Activated CD8-positive, alpha-beta memory T cell treated with anti-CD3 and anti-CD28 coated beads, Interleukin-2, amount 10 ng/mL, durations not matched to agents 7 days and 5 days (primary cell): ENCODE measurements around the gene CTCFL. TPM values are rescaled to one million over a fixed set of nuclear protein-coding genes. Genes with fewer than 3 reads are reported as not detected.

Experiments
- ATAC-seq: fragments of 150-1000 bp; cut with Tn5 transposase; one replicate; pipeline ENCODE4 v1.10.0; 2021; ENCODE audit warnings: moderate library complexity
- CTCF ChIA-PET: fragments of 350-600 bp; sonication (Branson Sonifier 250); formaldehyde crosslinking; loops from one replicate; lab custom pipeline; 2021; ENCODE audit warnings: antibody characterized with exemption; lab: Charles Lee
- DNase-seq: peaks from one replicate; pipeline ENCODE4 v3.0.0-alpha.2; 2020
- H3K27ac Mint-ChIP-seq: one replicate; pipeline ENCODE4 v1.8.0; 2021; ENCODE audit warnings: mild to moderate bottlenecking, mixed read lengths
- H3K27me3 Mint-ChIP-seq: one replicate; pipeline ENCODE4 v1.8.0; 2021; ENCODE audit warnings: mixed read lengths
- H3K36me3 Mint-ChIP-seq: one replicate; pipeline ENCODE4 v1.8.0; 2021; ENCODE audit warnings: mild to moderate bottlenecking, mixed read lengths
- H3K4me1 Mint-ChIP-seq: one replicate; pipeline ENCODE4 v1.8.0; 2021; ENCODE audit warnings: mixed read lengths
- H3K4me3 Mint-ChIP-seq: one replicate; pipeline ENCODE4 v1.8.0; 2021; ENCODE audit warnings: mild to moderate bottlenecking, moderate library complexity, mixed read lengths
- H3K9me3 Mint-ChIP-seq: one replicate; pipeline ENCODE4 v1.8.0; 2022; ENCODE audit warnings: low read depth, mixed read lengths
- total RNA-seq, 2 experiments: library from RNA; stranded (reverse); gene quantifications; one replicate each; pipeline ENCODE4 v1.2.3, GENCODE V29; 2021

CTCFL gene
- total RNA-seq, 2 experiments from 2014 or later, result not detected

GRCh38 chr20:57450931-57451330, 74.0 kb downstream of the CTCFL start:
- Mint-ChIP-seq H3K4me3 (no peak overlapping the region), H3K36me3 (no peaks in the 10 kb centered on the region), H3K27me3 (peaks cover 18% of the 10 kb centered on the region), H3K4me1 (peaks cover 26% of the 10 kb centered on the region), H3K9me3 (no peaks in the 10 kb centered on the region), H3K27ac (no peak overlapping the region)
- DNase-seq, result no peak
- CTCF ChIA-PET, result interaction anchor here (0.9 kb wide), 3 partner anchors 16 to 168 kb away, joined by 3 read pairs; no protein-coding TSS in a partner anchor
- no peak for ATAC-seq

GRCh38 chr20:57450419-57450818, 74.5 kb downstream of the CTCFL start:
- Mint-ChIP-seq H3K27ac (no peak overlapping the region), H3K9me3 (no peaks in the 10 kb centered on the region), H3K27me3 (peaks cover 21% of the 10 kb centered on the region), H3K4me1 (peaks cover 26% of the 10 kb centered on the region), H3K36me3 (no peaks in the 10 kb centered on the region), H3K4me3 (no peak overlapping the region)
- peak; percentile 55 for DNase-seq
- peak; percentile 32 for ATAC-seq
- CTCF ChIA-PET, result interaction anchor here (0.9 kb wide), 3 partner anchors 15 to 168 kb away, joined by 3 read pairs; no protein-coding TSS in a partner anchor

GRCh38 chr20:57449398-57450354, 75.3 kb downstream of the CTCFL start:
- no peaks in the 10 kb centered on the region for H3K9me3 Mint-ChIP-seq
- ATAC-seq (no peak), DNase-seq (no peak)
- no peaks in the 10 kb centered on the region for H3K36me3 Mint-ChIP-seq
- H3K27ac Mint-ChIP-seq, result no peak overlapping the region
- H3K4me3 Mint-ChIP-seq, result no peak overlapping the region
- peaks cover 22% of the 10 kb centered on the region for H3K27me3 Mint-ChIP-seq
- peaks cover 26% of the 10 kb centered on the region for H3K4me1 Mint-ChIP-seq
- CTCF ChIA-PET, result interaction anchor here (0.9 kb wide), 2 partner anchors 14 to 169 kb away, joined by 3 read pairs; no protein-coding TSS in a partner anchor

- no peaks in the 10 kb centered on the region for H3K36me3 Mint-ChIP-seq
- peaks cover 19% of the 10 kb centered on the region for H3K27me3 Mint-ChIP-seq
- no peak overlapping the region for H3K27ac Mint-ChIP-seq
- H3K4me3 Mint-ChIP-seq, result no peak overlapping the region
- CTCF ChIA-PET, result interaction anchor here (1.4 kb wide), 1 partner anchor 10 kb away, joined by 4 read pairs; no protein-coding TSS in a partner anchor
- DNase-seq, result no peak
- H3K4me1 Mint-ChIP-seq, result peaks cover 26% of the 10 kb centered on the region
- ATAC-seq, result no peak
- no peaks in the 10 kb centered on the region for H3K9me3 Mint-ChIP-seq
Measured at GRCh38 chr20:57448764-57449354, 76.1 kb downstream of the CTCFL start.

Other genes with a start within 250 kb of the CTCFL start
- gene SPO11, start 195.3 kb downstream of the CTCFL start, total RNA-seq, result not detected
- gene RAE1, start 173.9 kb downstream of the CTCFL start, total RNA-seq, result 10 to 100 TPM; 31.4 to 37.5 TPM
- 10 to 100 TPM; 74.8 to 91.9 TPM for gene RBM38, start 133.7 kb downstream of the CTCFL start, total RNA-seq
- not detected for gene PCK1, start 36.0 kb upstream of the CTCFL start, total RNA-seq
- 10 to 100 TPM; 22.9 to 56.8 TPM for gene ZBP1, start 95.3 kb upstream of the CTCFL start, total RNA-seq
- gene PMEPA1, start 184.9 kb upstream of the CTCFL start, total RNA-seq, result 1 to 10 TPM in 1 of 2 experiments, under 1 TPM in 1; 0.20 to 1.2 TPM